GM19467 (cell line): ENCODE measurements around the gene APOBEC3A.
"Not testable (repeated sequence)": the region's sequence is repeated elsewhere in the genome, so short reads cannot be mapped to it uniquely, and the experiment has no call there.

Experiments
- ATAC-seq: cut with Tn5 transposase; IDR thresholded peaks from one replicate; pipeline ENCODE4 v1.9.1; 2021; ENCODE audit warnings: mild to moderate bottlenecking, moderate library complexity; ENCODE audit not compliant: unreplicated experiment

APOBEC3A gene

DNA sequence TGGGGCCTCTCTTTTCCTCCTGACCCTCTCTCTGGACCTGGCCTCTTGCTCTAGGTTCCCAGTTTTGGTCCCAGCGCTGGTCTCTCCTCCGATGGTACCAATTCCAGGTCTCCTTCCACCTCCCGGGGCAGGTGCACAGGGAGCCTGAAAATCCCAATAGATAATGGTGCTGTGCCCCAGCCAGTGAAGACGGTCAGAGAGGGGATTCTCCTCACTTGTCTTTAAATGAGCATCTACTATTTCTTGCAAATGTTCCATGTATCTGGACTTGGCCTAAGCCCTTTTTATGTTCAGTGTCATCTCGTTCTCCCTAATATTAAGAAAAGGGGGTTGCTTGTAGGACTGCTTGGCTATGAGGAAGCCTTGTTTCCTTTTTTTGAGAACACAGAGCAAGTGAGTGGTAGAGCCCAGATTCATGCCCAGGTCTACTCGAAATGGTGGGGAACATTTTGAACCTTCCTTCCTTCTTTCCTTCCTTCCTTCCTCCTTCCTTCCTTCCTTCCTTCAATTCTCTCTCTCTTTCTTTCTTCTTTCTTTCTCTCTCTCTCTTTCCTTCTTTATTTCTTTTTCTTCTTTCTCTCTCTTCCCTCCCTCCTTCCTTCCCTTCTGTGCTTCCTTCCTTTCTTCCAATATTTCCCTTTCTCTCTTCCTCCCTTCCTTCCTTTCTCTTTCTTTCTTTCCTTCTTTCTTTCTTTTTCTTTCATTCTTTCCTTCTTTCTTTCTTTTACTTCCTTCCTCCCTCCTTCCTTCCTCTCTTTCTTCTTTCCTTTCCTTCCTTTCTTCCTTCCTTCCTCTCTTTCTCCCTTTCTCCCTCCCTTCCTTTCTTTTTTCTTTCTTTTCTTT, 620 bp downstream of the APOBEC3A start:
- no peak for ATAC-seq

DNA sequence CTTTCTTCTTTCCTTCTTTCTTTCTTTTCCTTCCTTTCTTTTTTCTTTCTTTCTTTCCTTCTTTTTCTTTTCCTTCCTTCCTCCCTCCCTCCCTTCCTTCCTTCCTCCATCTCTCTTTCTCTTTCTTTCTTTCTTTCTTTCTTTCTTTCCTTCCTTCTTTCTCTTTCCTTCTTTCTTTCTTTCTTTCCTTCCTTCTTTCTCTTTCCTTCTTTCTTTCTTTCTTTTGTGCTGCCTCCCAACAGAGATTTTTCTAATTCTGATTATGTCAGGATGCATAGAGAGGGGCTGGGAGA, 1.2 kb downstream of the APOBEC3A start:
- ATAC-seq, result not testable (repeated sequence)

DNA sequence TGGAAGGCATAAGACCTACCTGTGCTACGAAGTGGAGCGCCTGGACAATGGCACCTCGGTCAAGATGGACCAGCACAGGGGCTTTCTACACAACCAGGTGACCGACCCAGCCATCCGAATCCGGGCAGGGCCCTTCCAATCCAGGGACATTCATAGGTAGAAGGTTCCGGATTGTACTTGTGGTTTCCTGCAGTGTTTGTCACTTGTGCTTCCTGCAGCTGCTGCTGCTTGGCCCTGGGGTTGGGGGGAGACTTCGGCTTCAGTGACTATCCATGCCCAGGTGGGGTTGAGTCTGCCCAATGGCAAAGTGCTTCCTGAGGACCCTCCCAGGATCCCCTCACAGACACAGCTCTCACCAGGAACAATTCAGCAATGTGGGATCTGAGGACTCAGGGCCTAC, 2.2 kb downstream of the APOBEC3A start:
- no peak for ATAC-seq

DNA sequence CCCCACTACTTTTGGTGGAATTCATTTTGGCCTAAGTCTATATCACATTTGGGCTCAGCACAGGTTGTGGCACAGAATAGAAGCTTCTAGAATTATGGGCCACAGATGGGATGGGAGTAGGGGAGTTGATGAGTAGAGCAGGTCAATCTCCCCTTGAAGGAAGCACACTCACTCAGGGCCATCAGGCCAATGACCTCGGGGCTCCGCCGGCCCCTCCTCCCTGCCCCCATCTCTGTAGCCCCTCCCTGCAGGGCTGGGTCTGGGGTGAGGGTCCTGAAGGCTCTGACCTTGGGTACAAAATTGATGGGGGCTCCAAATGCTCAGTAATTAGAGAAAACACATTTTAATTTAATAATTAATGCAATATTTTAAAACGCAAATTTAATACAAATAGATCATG, 3.3 kb downstream of the APOBEC3A start:
- ATAC-seq, result not testable (repeated sequence)

DNA sequence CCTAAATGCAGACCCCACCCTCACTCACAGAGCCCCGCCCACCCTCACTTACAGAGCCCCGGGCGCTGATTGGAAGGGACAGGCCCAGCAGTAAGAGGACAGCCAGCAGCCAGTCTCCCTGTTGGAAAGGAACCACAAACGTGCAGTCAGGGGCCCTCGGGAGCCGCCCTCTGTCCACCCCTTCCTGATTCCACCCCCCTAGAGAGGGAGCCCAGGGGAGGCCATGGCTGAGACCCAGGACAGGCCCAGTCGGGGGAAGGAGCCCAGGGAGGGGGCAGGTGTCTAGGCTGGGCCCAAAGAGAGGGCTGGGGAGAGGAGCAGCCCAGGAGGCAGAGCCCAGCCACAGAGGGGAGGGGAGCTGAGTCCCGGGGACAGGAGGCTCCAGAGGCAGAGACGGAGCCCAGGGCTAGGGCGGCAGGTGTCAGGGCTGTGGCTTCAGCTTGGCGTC, 5.9 kb downstream of the APOBEC3A start:
- not testable (repeated sequence) for ATAC-seq

DNA sequence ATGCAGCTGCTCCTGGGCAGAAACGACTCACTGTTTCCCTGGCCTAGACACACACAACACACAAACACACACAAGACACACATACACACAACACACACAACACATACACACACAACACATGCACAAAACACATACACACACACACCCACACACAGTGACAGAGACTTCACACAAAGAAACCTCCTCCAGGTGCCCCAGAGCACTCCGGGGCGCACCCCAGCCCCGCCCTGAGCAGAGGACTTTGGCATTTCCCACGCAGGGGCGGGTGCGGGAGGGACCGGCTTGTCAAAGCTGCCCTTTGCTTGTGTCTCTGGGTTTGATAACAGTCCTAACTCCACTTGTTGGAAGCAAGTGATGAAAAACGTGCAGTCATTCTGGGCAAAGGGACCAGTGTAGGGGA, 6.5 kb downstream of the APOBEC3A start:
- ATAC-seq, result no peak

DNA sequence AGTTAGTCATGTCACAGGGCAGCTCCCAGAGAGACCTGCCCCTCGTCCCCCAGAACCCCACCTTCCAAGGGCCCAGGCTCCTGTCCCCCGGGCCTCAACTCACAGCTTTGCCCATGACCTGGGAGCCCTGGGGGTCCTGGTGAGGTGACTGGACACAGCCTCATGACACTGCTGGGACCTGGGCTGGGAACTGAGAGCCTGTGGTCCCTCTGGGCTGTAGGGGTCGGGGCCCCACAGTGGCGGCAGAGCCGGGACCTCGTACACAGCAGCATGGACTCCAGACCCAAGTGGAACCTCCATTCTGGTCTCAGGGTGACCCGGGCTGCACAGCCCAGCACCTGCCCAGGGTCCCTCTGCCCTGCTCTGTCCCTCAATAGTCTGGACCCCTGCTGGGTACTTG, 6.9 kb downstream of the APOBEC3A start:
- no peak for ATAC-seq

DNA sequence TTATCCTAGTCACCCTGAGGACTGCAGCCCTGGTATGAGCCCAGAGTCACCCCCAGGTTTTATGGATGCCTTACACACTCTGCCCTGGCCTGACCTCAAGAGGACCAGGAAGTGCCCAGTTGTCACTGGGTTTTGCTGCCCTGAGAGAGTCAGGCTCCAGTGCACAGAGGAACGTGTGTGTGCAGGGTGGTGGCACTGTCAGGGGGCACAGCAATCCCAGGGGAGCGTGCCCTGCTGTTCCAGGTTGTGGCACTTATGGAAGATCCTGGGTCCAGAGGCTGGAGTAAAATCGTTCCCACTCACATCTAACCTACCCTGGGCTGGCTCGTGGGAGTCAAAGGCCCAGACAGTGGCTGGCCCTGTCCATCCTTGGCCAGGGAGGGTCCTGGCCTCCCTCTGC, 7.6 kb downstream of the APOBEC3A start:
- ATAC-seq, result no peak

DNA sequence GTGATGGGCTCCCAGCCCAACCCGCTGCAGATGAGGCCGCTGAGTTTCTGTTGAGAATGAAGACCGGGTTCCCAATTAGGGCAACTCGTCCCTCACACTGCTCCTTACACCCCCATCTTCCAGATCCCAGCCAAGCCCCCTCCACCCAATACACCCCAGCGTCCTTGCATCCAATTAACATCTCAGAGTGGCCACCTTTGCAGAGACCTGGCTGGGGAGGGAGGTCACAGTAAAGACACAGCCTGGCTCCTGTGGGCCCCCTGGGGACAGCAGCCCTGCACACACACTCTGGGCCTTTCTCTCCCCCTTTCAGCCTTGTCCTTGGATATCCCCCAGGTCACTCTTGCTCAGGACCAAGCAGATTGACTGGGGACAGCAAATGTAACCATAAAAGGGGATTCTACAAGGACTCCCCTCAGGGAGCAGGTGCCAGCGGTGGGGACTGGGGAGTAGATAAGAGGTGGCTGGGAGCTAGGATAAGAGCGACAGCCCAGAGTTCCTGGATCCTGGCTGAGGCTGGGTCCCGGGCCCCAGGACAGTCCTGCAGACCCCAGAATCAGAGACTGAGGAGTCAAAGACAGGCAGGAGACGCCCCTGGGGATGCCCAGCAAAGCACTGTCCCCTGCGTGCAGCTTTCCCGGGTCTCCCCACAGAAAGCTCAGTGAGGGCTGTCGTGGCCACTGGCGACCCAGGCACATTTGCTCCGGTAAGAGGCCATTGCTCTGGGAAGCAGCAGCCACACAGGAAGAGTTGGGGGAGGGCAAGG, 8.4 kb downstream of the APOBEC3A start:
- no peak for ATAC-seq

DNA sequence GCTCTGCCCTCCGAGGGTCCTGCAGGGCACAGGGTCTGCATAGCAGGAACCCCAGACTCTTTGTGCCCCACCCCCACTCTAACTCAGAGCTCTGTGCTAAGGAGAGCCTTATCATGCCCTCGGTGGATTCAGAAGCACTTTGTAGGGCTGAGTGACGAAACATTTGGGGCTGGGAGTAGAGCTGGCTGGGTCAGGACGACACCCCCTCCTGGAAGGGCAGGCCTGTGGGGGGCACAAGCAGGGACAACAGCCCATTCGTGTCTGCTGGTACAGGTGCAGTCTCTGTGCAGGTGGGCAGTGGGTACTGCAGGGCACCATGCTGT, 8.9 kb downstream of the APOBEC3A start:
- ATAC-seq, result no peak

DNA sequence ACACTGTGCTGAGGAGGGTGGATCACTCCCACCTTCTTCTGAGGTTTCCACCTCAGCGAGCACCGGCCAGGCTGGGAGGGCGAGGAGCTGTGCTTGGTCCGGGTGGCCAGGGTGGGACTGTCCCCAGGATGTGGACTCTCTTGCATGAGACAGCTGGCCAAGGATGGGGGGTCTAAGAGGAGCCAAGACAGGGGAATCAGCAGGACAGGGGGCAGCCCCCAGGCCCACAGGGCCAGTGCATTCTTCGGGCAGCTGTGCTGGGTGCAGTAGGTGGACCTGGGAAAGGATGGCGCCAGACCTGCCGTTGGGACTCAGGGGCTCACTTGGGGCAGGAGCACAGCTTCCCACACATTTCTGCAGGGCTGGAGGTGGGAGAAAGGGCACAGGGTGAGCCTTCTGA, 9.5 kb downstream of the APOBEC3A start:
- ATAC-seq, result no peak

DNA sequence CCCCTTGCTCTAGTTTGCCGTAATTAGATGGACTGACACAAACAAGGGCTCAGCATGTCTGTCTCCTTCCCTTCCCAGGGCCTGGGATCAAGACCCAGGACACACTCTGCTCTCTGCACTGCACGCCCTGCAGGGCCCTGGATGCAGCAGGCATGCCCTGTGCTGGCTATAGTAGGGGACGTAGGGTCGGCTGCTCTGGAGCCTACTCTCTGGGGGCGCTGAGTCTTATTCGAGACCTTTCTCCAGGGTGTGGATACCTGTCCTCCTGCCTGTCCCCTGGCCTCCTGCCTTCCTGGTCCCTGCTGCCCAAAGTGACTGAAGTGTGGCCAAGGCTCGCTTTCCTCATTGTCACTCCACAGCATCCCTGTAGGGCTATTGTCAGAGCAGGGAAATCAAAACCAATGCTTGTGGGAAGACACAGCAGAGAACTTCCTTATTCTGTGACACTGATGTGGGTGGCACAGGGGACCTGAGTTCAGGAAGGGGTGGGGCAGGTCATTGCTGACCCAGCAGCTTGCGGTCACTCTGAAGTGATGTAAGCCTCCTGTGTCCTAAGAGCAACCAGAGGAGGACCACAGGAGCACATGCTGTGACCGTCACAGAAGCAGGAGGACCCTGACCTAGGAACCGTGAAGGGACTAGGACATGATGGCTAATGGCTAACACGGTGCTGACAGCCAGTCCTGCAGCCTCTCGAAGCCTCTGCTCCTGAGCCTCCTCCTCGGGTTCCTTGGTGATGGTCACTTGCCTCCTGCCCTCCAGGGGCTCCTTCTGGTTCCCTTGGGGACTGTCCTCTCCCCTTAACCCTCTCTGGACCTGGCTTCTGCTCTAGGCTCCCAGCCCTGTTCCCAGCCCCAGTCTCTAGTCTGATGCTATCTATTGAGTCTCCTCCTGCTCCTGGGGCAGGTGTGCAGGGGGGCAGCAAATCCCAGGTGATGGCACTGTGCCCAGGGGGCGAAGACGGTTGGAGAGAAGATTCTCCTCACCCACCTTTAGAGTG, 10.3 kb downstream of the APOBEC3A start:
- no peak for ATAC-seq

DNA sequence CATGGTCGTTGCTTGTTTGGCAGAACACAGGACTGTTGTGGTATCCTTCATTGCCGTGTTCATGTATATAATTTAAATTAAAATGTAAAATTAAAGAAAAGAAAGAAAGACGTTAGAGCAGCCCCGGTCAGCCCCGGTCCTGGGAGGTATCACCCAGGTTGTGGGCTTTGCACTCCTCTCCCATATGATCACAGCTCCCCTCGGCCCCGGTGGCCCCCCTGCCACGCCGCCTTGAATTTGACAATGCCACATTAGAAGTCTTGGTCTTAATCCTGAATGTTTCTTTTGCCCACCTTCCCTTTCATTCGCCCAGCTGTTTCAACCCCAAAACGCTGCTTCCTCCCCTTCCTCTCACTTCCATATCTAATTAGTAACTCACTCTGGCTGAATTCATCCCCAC, 11.4 kb downstream of the APOBEC3A start:
- no peak for ATAC-seq

DNA sequence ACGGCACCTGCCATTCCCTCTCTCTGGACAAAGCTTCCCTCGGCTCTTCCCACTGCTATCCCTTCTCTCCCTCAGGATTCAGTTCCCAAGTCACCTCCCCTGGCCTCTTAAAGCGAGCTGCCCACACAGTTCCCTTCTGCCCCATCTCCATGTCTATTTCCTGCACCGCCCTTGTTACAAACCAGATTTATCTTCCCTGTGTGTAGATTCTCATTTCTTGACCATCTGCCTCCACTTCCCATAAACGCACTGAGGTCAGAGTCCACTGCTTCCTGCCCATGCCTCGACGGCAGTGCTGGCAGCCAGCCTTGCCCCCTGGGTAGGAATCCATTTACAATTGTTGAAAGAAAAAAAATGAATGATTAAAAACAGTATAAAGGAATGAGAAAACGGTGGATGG, 13.1 kb downstream of the APOBEC3A start:
- no peak for ATAC-seq

DNA sequence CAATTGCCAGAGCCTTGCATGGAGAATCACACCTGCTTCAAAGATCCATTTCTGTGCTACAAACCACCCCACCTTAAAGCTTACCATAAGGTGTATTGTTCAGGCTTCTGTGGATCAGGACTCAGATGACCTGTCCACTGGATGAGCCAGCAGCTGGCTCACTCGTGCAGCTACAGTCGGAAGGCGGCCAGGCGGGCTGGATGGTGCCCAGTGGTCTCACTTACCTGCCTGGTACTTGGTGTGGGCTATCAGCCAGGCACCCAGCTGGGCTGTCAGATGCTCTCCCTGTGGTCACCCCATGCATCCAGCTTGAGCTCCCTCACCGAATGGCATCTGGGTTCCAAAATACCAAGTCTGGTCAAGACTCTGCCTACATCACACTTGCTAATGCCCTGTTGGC, 13.8 kb downstream of the APOBEC3A start:
- no peak for ATAC-seq

DNA sequence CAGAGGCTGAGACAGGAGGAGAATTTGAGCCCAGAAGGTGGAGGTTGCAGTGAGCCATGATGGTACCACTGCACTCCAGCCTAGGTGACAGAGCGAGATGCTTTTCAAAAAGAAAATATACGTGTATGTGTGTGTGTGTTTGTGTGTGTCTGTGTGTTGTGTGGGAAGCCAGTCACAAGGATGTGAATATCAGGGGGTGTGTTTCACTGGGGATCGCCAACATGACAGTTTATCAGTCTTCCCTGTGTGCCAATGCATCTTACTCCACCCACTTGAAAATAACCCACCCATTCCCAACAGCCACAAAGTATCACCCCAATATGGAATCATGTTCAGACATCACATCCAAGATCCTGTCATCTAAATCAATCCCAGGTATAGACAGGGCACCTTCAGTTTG, 14.4 kb downstream of the APOBEC3A start:
- no peak for ATAC-seq

DNA sequence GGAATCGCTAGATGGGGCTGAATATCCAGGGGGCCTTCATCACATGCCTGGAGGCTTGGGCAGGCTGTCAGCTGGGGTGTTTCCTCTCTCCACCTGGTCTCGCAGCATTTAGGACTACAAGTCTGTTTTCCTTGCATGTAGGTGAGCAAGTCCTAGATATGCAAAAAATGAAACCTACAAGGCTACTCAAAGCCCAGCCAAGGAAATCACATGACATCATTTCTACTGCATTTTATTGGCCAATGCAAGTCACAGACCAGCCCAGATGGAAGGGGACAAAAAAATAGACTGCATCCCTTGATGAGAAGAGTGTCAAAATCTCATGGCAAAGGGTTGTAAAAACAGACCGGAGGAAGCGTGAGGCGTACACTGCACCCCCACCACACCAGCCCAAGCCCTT, 15.1 kb downstream of the APOBEC3A start:
- ATAC-seq, result no peak

DNA sequence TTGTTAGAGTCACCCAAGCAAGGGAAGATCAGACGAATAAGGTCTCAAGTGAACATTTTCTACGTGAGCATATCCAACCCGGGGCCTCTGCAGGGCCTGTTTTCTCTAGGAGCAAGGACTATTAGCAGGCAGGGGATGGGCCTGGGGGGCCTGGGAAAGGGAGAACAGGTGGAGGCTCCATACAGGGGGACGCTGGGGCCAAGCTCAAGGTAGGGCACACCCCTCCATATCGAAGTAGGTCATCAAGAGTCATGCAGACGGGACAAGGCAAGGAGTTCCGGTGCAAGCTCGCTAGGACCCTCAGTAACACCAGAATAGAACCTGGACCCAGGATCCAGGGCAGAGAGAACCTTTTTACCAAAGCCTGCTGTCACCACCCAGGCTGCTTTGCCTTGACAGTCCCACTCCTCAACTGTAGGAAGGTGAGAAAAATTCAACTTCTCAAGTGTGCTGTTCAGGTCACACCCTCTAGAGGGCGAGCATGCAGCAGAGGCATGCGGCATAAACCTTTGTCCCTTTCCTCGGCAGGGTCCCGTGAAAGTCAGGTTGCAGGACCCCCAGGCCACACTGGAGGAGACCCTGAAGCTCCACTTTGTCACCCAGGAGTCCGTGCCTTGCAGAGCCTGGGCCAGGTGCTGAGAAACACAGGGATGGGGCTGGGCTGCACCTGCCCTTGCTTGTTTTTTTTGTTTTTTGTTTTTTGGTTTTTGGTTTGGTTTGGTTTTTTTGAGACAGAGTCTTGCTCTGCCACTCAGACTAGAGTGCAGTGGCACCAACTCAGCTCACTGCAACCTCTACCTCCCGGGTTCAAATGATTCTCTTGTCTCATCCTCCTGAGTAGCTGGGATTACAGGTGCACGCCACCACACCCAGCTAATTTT, 16.1 kb downstream of the APOBEC3A start:
- no peak for ATAC-seq

DNA sequence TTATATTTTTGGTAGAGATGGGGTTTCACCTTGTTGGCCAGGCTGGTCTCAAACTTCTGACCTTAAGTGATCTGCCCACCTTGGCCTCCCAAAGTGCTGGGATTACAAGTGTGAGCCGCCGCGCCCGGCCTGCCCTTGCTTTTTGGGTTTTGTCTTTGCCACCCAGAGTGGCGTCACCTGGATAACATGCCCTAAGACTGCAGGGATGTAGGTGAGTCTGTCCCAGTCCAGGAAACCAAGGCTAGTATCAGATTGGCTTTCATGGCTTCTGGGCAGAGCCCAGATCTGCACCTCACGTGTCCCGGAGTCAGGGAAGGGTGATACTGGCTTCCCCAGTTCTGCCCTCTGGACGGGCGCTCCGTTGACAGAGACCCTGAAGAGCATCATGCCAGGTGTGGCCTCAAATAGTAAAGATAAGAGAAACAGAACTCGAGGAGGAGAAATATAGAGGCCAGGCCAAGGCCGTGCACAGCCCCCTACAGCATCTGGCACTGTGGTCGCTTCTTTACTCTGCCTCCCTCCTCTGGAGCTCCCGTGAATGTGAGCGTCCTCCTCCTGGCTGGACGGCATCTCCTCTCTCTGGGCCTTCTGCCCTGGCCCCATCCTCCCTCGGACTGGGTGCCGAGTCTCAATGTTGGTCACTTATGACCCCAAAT, 16.9 kb downstream of the APOBEC3A start:
- ATAC-seq, result no peak

DNA sequence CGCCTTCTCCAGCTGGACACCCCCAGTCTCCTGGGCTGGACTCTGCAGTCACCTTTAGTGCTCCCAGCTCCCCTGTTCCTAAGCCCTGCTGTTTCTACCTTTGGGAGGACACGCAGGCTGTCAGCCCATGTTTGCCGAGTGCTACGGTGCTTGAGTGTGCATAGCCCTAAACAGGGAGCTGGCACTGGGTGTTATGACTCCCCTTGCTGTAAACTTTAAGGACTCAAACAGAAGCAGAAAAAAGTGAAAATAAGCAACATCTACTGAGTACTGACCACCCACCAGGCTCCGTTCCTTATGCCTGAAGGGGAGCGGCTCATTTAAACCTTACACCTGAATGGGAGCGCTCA, 17.4 kb downstream of the APOBEC3A start:
- no peak for ATAC-seq
